ENCODE measurements around the gene GARIN5A. TPM values are rescaled to one million over a fixed set of nuclear protein-coding genes. Genes with fewer than 3 reads are reported as not detected.

Gene GARIN5A
- total and polyA plus RNA-seq, 2 of the 8 experiments (the other 6 are each of a cell fraction or from before 2014, with no cell fraction given): 9.1 to 18.5 TPM

- CTCF ChIA-PET (ENCODE audit: partially characterized antibody): interaction anchor here (1.2 to 2.4 kb wide), 3 partner anchors 10 to 42 kb away, joined by 3 to 13 read pairs (median 9); no protein-coding TSS in a partner anchor
- no peak overlapping the region for H3K9ac ChIP-seq (replicated peaks in 1 of 4; ENCODE audit: extremely low read depth in 1 of 4, low read depth in 3 of 4, low read length in 3 of 4)
- no peak for TF ChIP-seq BACH1 (IDR thresholded peaks at IDR 0.05; ENCODE audit: low read length)
- TF ChIP-seq PHF8 (conservative IDR thresholded peaks at IDR 0.05; ENCODE audit: low read depth, low read length): no peak
- no peak for TF ChIP-seq TBP (IDR thresholded peaks at IDR 0.05; ENCODE audit: low read depth, low read length)
- no peak for TF ChIP-seq ATF3 (IDR thresholded peaks at IDR 0.05; ENCODE audit: insufficient read depth, low read depth, low read length)
- no peak for TF ChIP-seq CTCF (IDR thresholded peaks at IDR 0.05; ENCODE audit: control extremely low read depth in 1 of 3, insufficient read depth in 1 of 3, low read depth in 1 of 3, low read length in 3 of 3)
- no peak for TF ChIP-seq SRF (IDR thresholded peaks at IDR 0.05; ENCODE audit: low read depth, low read length)
- no peak for TF ChIP-seq POU5F1 (IDR thresholded peaks at IDR 0.05; ENCODE audit: low read depth, low read length)
- TF ChIP-seq RXRA (IDR thresholded peaks at IDR 0.05; ENCODE audit: insufficient read depth, low read depth, low read length): no peak
Measured at GRCh38 chr19:50425581-50425980, 51.1 kb downstream of the GARIN5A start.

More at GRCh38 chr19:50425581-50425980, 51.1 kb downstream of the GARIN5A start:
- POLR2A ChIA-PET (ENCODE audit: partially characterized antibody): interaction anchor here (0.9 to 2.0 kb wide), 2 partner anchors 41 to 42 kb away, joined by 3 to 7 read pairs; partner anchors contain the start of gene POLD1
- Histone ChIP-seq H2BK12ac (ENCODE audit: low read depth, low read length) (no peak overlapping the region), H3K27me3 (replicated peaks in 1 of 4; ENCODE audit: control insufficient read depth in 3 of 4, extremely low read depth in 1 of 4, insufficient read depth in 3 of 4, low read length in 3 of 4) (peaks cover 0 to 15% (median 5%) of the 10 kb centered on the region in 4 experiments; a peak in 4 of 7 replicates), H4K91ac (replicated peaks; ENCODE audit: insufficient read length, low read length) (no peak overlapping the region), H2AFZ (ENCODE audit: low read length) (no peak overlapping the region), H3K4me1 (replicated peaks in 1 of 4; ENCODE audit: control insufficient read depth in 3 of 4, insufficient read depth in 4 of 4, low read length in 3 of 4) (peaks cover 0 to 6% (median 3%) of the 10 kb centered on the region in 4 experiments; a peak in 4 of 7 replicates), H4K20me1 (replicated peaks in 1 of 2; ENCODE audit: control insufficient read depth in 1 of 2, insufficient read depth in 2 of 2, low read length in 2 of 2) (no peaks in the 10 kb centered on the region), H3K56ac (replicated peaks; ENCODE audit: insufficient read length, low read depth, low read length) (no peak overlapping the region), H3K79me1 (ENCODE audit: low read depth, low read length) (peaks cover 2% of the 10 kb centered on the region; the same call in 1 of the 2 replicates), H3K4me3 (ENCODE audit: extremely low read depth in 1 of 4, insufficient read depth in 2 of 4, low read depth in 3 of 4, low read length in 4 of 4) (no peak overlapping the region), H3K4ac (replicated peaks; ENCODE audit: insufficient read length, low read depth, low read length) (no peak overlapping the region), H3K23me2 (ENCODE audit: low read depth, low read length) (no peaks in the 10 kb centered on the region; the same call in 1 of the 2 replicates), H3K14ac (ENCODE audit: insufficient read length) (no peak overlapping the region), H3K9me3 (ENCODE audit: insufficient read depth in 2 of 2, low read depth in 1 of 2, low read length in 1 of 2) (no peaks in the 10 kb centered on the region), H2BK5ac (ENCODE audit: low read depth, low read length) (no peak overlapping the region), H3K18ac (ENCODE audit: extremely low read depth, low read length) (no peak overlapping the region), H3K27ac (ENCODE audit: low read depth, low read length) (no peak overlapping the region), H4K5ac (ENCODE audit: insufficient read length, low read depth, low read length) (no peak overlapping the region), H4K8ac (ENCODE audit: extremely low read depth, insufficient read depth, low read length) (no peak overlapping the region), H3K79me2 (ENCODE audit: control insufficient read depth in 1 of 2, insufficient read depth in 2 of 2, low read length in 2 of 2) (no peaks in the 10 kb centered on the region), H2BK20ac (ENCODE audit: low read length) (no peak overlapping the region), H3K4me2 (ENCODE audit: insufficient read depth in 1 of 2, low read depth in 2 of 2, low read length in 2 of 2) (no peak overlapping the region), H2BK120ac (replicated peaks; ENCODE audit: low read depth, low read length) (no peak overlapping the region), H2AK5ac (ENCODE audit: low read depth, low read length) (no peak overlapping the region), H3K36me3 (ENCODE audit: control insufficient read depth in 2 of 4, insufficient read depth in 4 of 4, low read length in 3 of 4) (no peaks in the 10 kb centered on the region), H3K23ac (ENCODE audit: insufficient read length) (no peak overlapping the region), H2BK15ac (ENCODE audit: low read length) (no peak overlapping the region)
- 67% methylated on average over 7 of the region's 7 CpGs; no CpG with 5 or more reads in 1 of the 2 experiments for WGBS, 2 experiments (ENCODE audit: extremely low coverage in 1 of 2, insufficient coverage in 1 of 2, insufficient read length in 1 of 2, insufficient replicate concordance in 2 of 2, low coverage in 1 of 2, low lambda C conversion rate in 2 of 2, missing lambda C conversion rate in 1 of 2)
- DNase-seq (ENCODE audit: low read depth in 1 of 2, low spot score in 2 of 2) (no peak), FAIRE-seq (no peak)
